Testis (tissue), 2 donors: ENCODE data around the gene PAK6.

Source experiments
- CTCF ChIP-seq, 3 experiments: fragments of 450-650 bp in 2 of 3; fragments of 200-600 bp in 1 of 3; sonication (generic) in 1 of 3; IDR thresholded peaks; one replicate each; pipeline ENCODE4 v1.5.1; 2016 to 2019; ENCODE audit warnings: antibody characterized with exemption in 3 of 3, mild to moderate bottlenecking in 2 of 3, moderate library complexity in 1 of 3
- POLR2A ChIP-seq: fragments of 450-650 bp; IDR thresholded peaks from one replicate; pipeline ENCODE4 v1.6.1; 2017; ENCODE audit warnings: antibody characterized with exemption, mild to moderate bottlenecking, moderate library complexity

DNA sequence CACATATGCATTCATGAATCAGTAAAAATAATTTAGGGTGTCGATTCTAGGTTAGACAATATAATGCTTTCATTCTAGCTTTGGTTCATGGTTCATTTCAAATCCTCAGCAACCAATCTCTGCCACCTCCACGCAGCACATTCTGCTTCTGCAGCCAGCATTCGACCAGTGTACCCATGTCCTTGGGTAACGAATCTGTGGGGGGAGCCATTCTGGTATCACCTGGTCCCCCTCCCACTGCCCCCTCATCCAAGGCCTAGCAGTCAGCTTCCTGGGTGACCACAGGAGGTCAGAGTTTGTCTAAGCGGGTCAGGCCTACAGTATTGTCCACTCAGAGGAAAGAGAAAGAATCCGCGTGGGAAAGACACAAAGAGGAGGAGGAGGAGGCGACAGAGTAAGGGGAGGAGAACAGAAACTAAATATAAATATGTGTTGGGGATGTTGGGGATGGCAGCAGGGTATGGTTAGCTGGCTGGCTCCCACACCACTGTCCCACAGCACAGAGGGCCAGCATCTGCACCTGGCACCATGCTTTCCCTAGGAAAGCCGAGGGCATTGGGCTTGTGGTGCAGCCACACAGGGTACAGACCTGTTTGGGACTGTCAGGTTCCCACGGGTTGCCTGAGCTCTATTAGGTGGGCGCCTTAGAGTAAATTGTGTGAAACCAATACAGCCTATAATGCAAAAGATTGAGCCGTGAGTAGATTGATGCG is 12.1 kb downstream of the PAK6 start:
- no peak for TF ChIP-seq CTCF (IDR thresholded peaks at IDR 0.05)
- TF ChIP-seq POLR2A = no peak
